GM23338 (cell line): ENCODE data around the gene PDCD2L.

Source experiments
- CREB1 ChIP-seq: fragments of 250-450 bp; sonication (Bioruptor Pico); IDR thresholded peaks from 2 replicates; pipeline ENCODE4 v1.5.0; 2020; ENCODE audit warnings: low read depth, mild to moderate bottlenecking, moderate library complexity
- POLR2AphosphoS5 ChIP-seq: IDR thresholded peaks from 2 replicates; pipeline ENCODE4 v1.6.1; 2016; ENCODE audit warnings: antibody characterized with exemption, low read depth

GRCh38 chr19:34382471-34382870 is 21.7 kb upstream of the PDCD2L start:
- no peak for TF ChIP-seq CREB1 (CRISPR knock-in tag)
- no peak for TF ChIP-seq POLR2AphosphoS5
